ENCODE data around the gene HOXA7.

DNA sequence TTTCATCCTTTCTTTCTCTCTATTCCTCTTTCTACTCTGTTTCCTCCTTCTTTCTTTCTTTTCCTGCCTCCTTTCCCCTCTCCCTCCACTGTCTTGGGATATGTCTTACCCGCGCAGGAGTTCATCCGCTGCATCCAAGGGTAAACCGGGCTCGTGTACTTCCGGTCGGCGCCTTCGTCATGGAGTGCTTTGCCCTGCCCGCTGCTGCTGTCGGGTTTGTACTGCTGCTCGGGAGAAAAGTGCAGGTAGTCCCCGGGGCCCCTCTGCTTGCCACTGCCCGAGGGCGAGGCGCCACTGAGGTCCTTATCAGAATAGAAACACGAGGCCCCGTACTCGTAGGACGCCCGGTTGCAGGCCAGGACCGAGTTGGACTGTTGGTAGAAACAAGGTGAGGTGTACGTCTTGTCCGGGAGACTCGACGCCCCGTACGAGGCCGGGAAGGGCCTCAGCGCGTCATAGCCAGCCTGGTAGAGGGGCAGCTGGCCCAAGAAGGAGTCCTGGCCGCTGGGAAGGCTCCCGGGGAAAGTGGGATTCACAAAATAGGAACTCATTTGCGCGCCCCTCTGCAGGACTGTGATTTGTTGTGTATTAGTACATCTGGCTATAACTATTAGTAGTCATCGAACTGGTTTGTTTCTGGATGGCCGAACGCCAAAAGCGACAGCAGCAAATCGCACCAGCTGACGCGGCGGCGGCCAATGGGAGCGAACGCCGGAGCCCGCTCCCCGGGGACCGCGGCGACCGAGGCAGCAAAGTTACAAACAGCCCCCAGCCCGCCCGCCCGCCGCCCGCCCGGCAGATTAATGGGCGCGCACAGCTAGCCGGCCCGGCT, 9.1 kb downstream of the HOXA7 start, which contains the start of gene HOXA6:
- TF ChIP-seq, protein P1, sequence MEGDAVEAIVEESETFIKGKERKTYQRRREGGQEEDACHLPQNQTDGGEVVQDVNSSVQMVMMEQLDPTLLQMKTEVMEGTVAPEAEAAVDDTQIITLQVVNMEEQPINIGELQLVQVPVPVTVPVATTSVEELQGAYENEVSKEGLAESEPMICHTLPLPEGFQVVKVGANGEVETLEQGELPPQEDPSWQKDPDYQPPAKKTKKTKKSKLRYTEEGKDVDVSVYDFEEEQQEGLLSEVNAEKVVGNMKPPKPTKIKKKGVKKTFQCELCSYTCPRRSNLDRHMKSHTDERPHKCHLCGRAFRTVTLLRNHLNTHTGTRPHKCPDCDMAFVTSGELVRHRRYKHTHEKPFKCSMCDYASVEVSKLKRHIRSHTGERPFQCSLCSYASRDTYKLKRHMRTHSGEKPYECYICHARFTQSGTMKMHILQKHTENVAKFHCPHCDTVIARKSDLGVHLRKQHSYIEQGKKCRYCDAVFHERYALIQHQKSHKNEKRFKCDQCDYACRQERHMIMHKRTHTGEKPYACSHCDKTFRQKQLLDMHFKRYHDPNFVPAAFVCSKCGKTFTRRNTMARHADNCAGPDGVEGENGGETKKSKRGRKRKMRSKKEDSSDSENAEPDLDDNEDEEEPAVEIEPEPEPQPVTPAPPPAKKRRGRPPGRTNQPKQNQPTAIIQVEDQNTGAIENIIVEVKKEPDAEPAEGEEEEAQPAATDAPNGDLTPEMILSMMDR (IDR thresholded peaks at IDR 0.05; ENCODE audit: low read length), result no peak
- TF ChIP-seq EZH2phosphoT487 (IDR thresholded peaks at IDR 0.05; ENCODE audit: low read length) (no peak), EZH2 (optimal IDR thresholded peaks at IDR 0.05; ENCODE audit: low read depth, low read length) (no peak)
